Natural killer cell (primary cell): ENCODE data around the gene RBPJL. TPM values are rescaled to one million over a fixed set of nuclear protein-coding genes. Genes with fewer than 3 reads are reported as not detected.

Experiments used
- ATAC-seq, 3 donors: fragments of 150-1000 bp in 2 of 3; fragments of 200-7000 bp in 1 of 3; cut with Tn5 transposase; 1 replicate in 1 of 3; 2 replicates in 2 of 3; pipeline ENCODE4 v1.10.0; 2021; ENCODE audit warnings: mild to moderate bottlenecking in 2 of 3, moderate library complexity in 2 of 3
- DNase-seq, 2 donors: peaks; one replicate each; pipeline versions ENCODE4 v3.0.0 to v3.0.0-alpha.2; 2013 to 2021; ENCODE audit warnings: mixed read lengths in 1 of 2
- H3K27ac ChIP-seq: one replicate; pipeline ENCODE4 v1.5.1; 2013; ENCODE audit warnings: mild to moderate bottlenecking, low read length
- H3K27me3 ChIP-seq: one replicate; pipeline ENCODE4 v1.6.1; 2013; ENCODE audit warnings: low read length; ENCODE audit not compliant: control insufficient read depth, insufficient read depth
- H3K36me3 ChIP-seq: one replicate; pipeline ENCODE4 v1.6.1; 2013; ENCODE audit warnings: low read length; ENCODE audit not compliant: control insufficient read depth, insufficient read depth
- H3K4me1 ChIP-seq: one replicate; pipeline ENCODE4 v1.6.1; 2013; ENCODE audit warnings: low read length; ENCODE audit not compliant: control insufficient read depth, insufficient read depth
- H3K4me3 ChIP-seq: one replicate; pipeline ENCODE4 v1.5.1; 2013; ENCODE audit warnings: low read length
- H3K9me3 ChIP-seq: one replicate; pipeline ENCODE4 v1.6.1; 2013; ENCODE audit warnings: low read length; ENCODE audit not compliant: control insufficient read depth, insufficient read depth
- H3K27ac Mint-ChIP-seq, 2 donors: one replicate each; pipeline ENCODE4 v1.8.0; 2022; ENCODE audit warnings: mild to moderate bottlenecking in 2 of 2, mixed read lengths in 2 of 2, moderate library complexity in 1 of 2
- H3K27me3 Mint-ChIP-seq, 2 donors: one replicate each; pipeline ENCODE4 v1.8.0; 2022; ENCODE audit warnings: low read depth in 2 of 2, mixed read lengths in 2 of 2
- H3K36me3 Mint-ChIP-seq: one replicate; pipeline ENCODE4 v1.8.0; 2022; ENCODE audit warnings: mixed read lengths
- H3K4me1 Mint-ChIP-seq, 2 donors: one replicate each; pipeline ENCODE4 v1.8.0; 2022; ENCODE audit warnings: mixed read lengths in 2 of 2
- H3K4me3 Mint-ChIP-seq: one replicate; pipeline ENCODE4 v1.8.0; 2022; ENCODE audit warnings: mild to moderate bottlenecking, moderate library complexity, mixed read lengths
- H3K9me3 Mint-ChIP-seq, 2 donors: one replicate each; pipeline ENCODE4 v1.8.0; 2022; ENCODE audit warnings: mixed read lengths in 2 of 2
- CTCF ChIP-seq: fragments of 200-600 bp; IDR thresholded peaks from one replicate; pipeline ENCODE4 v1.8.0; 2022; ENCODE audit warnings: antibody characterized with exemption
- WGBS: methylation state at CpG from one replicate; pipeline ENCODE4 v1.1.7; 2013; ENCODE audit warnings: missing lambda C conversion rate; ENCODE audit not compliant: insufficient coverage; 5-methylcytosine and 5-hydroxymethylcytosine counted together
- intact Hi-C: fragments of 100-400 bp; cut with micrococcal nuclease; formaldehyde crosslinking; loops from one replicate; pipeline ENCODE4 v1.14.2; 2022
- total RNA-seq, 4 donors: library from RNA; stranded (reverse); fragments of 120-200 nt in 1 of 4; gene quantifications; one replicate each; pipeline versions ENCODE4 v1.2.3 to v1.2.4, GENCODE V29; 2013 to 2022

Gene RBPJL
- total RNA-seq, 3 donors from 2014 or later (not counting 1 experiment from before 2014, with no cell fraction given) = not detected

DNA sequence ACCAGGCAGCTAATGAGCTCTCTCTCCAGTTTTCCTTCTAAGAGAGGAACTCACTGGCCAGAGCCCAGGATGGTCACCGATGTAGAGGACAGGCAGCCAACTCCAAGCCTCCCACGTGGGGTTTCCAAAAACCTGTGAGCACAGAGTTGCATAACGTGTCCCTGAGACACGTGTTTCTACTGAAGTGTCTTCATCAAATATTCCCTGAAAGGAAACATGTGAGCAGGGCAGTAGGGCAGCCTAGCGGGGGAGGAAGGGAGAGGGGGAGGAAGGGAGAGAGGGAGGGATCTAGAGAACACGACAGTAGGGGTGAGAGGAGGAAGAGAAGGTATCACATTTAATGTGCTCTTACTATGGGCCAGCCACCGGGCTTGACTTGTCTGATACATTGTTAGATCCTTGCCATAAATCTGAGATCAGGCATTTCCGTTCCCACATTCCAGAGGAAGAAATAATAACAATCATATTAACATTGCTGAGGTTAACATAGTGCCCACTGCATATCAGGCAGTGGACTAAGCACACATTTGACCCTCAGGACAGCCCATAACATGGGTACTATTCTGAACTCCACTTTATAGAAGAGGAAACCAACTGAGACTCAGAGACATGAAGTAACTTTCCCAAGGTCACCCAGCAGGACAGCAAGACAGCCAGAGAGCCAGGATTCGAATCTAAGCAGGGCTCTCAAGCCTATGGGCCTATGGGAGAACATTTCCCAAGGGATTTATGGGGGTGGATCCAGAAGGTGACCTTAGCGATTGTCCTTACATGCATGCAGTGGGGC lies 51.8 kb downstream of the RBPJL start:
- no peaks in the 10 kb centered on the region for H3K27me3 Mint-ChIP-seq
- no peak overlapping the region for H3K27ac ChIP-seq
- H3K4me1 ChIP-seq = peaks cover 6% of the 10 kb centered on the region
- no peak overlapping the region for H3K4me3 Mint-ChIP-seq
- no peak for DNase-seq
- H3K36me3 ChIP-seq = no peaks in the 10 kb centered on the region
- ATAC-seq = no peak
- intact Hi-C loops = loop anchor here (10.0 kb wide), 1 partner anchor 64 kb away; no protein-coding TSS in a partner anchor
- WGBS = 54% methylated on average over 10 of the region's 10 CpGs
- TF ChIP-seq CTCF = no peak
- H3K36me3 Mint-ChIP-seq = no peaks in the 10 kb centered on the region
- no peaks in the 10 kb centered on the region for H3K9me3 Mint-ChIP-seq
- no peak overlapping the region for H3K27ac Mint-ChIP-seq
- H3K4me1 Mint-ChIP-seq = peaks cover 10 to 11% of the 10 kb centered on the region in 2 donors
- no peaks in the 10 kb centered on the region for H3K27me3 ChIP-seq
- H3K4me3 ChIP-seq = no peak overlapping the region
- H3K9me3 ChIP-seq = no peaks in the 10 kb centered on the region

DNA sequence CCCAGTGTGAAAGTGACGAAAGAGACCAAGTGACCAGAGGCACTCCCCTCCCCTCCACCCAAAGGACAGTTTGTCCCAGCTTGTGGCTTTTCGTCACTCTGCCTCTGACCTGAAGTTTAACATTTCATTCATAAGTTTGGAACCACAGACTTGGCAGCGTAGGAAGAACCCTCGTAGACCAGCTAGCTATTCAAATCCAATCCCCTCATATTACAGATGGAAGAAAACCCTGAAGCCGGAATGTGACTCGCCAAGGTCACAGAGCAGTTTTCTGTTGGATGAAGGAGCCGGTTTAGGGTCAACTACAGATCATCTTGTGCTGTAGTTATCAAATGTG lies 52.4 kb downstream of the RBPJL start:
- DNase-seq = no peak
- Mint-ChIP-seq H3K36me3 (no peaks in the 10 kb centered on the region), H3K9me3 (no peaks in the 10 kb centered on the region), H3K27me3 (no peaks in the 10 kb centered on the region), H3K27ac (no peak overlapping the region), H3K4me1 (peaks cover 16% of the 10 kb centered on the region in 2 donors), H3K4me3 (no peak overlapping the region)
- ATAC-seq = no peak
- H3K9me3 ChIP-seq = no peaks in the 10 kb centered on the region
- no peaks in the 10 kb centered on the region for H3K36me3 ChIP-seq
- intact Hi-C loops = loop anchor here (10.0 kb wide), 1 partner anchor 64 kb away; no protein-coding TSS in a partner anchor
- H3K4me1 ChIP-seq = peaks cover 12% of the 10 kb centered on the region
- no peak overlapping the region for H3K27ac ChIP-seq
- 94% methylated on average over 7 of the region's 7 CpGs for WGBS
- no peak overlapping the region for H3K4me3 ChIP-seq
- TF ChIP-seq CTCF = no peak
- no peaks in the 10 kb centered on the region for H3K27me3 ChIP-seq

GRCh38 chr20:45359406-45360148 lies 52.9 kb downstream of the RBPJL start:
- DNase-seq (no peak), ATAC-seq (no peak)
- Mint-ChIP-seq H3K4me3 (no peak overlapping the region), H3K9me3 (no peaks in the 10 kb centered on the region), H3K27ac (no peak overlapping the region), H3K36me3 (no peaks in the 10 kb centered on the region), H3K4me1 (peaks cover 18 to 22% of the 10 kb centered on the region in 2 donors), H3K27me3 (no peaks in the 10 kb centered on the region)
- Histone ChIP-seq H3K27me3 (no peaks in the 10 kb centered on the region), H3K9me3 (no peaks in the 10 kb centered on the region), H3K4me3 (no peak overlapping the region), H3K27ac (no peak overlapping the region), H3K36me3 (no peaks in the 10 kb centered on the region), H3K4me1 (peaks cover 14% of the 10 kb centered on the region)
- intact Hi-C loops = loop anchor here (10.0 kb wide), 1 partner anchor 65 kb away; no protein-coding TSS in a partner anchor
- no peak for TF ChIP-seq CTCF
- WGBS = 90% methylated on average over 9 of the region's 9 CpGs
